HCT116 (cell line): ENCODE measurements around the gene PLEK. TPM values are rescaled to one million over a fixed set of nuclear protein-coding genes. Genes with fewer than 3 reads are reported as not detected.

ENCODE experiments used
- ATAC-seq: fragments of 200-7000 bp; cut with Tn5 transposase; 2 replicates; pipeline ENCODE4 v1.9.1; 2020; ENCODE audit warnings: mild to moderate bottlenecking, moderate library complexity
- BruUV-seq: library from RNA; stranded (reverse); fragments of 400-500 nt; replicated peaks from 2 replicates; lab custom pipeline; 2021; lab: Mats Ljungman, UMichigan
- CTCF ChIA-PET: fragments of 300-600 bp; sonication (Branson Sonifier 250); formaldehyde crosslinking; loops from one replicate; lab custom pipeline; 2021; ENCODE audit warnings: antibody characterized with exemption; lab: Charles Lee
- POLR2A ChIA-PET: fragments of 300-600, 350-600 bp; sonication (Branson Sonifier 250); formaldehyde crosslinking; loops from one replicate; lab custom pipeline; 2021; ENCODE audit warnings: antibody characterized with exemption; lab: Charles Lee
- RAD21 ChIA-PET, 2 experiments: fragments of 300-600 bp; sonication (Branson Sonifier 250); formaldehyde crosslinking; loops; one replicate each; lab custom pipeline; 2023; ENCODE audit warnings: low total read pairs in 2 of 2; ENCODE audit not compliant: uncharacterized antibody in 2 of 2, unreplicated experiment in 2 of 2, low non-redundant PET in 1 of 2; lab: Charles Lee
- DNase-seq: peaks from one replicate; pipeline ENCODE4 v3.0.0-alpha.2; 2010; ENCODE audit warnings: low read depth, low spot score
- H2AFZ ChIP-seq: fragments of 200-600 bp; shearing (Covaris generic), sonication (generic); 2 replicates; pipeline ENCODE4 v1.6.1; 2017; ENCODE audit warnings: low read depth, mixed run types, mixed read lengths, antibody characterized with exemption, low read length; ENCODE audit not compliant: poor library complexity, severe bottlenecking
- H3K27ac ChIP-seq: 2 replicates; pipeline ENCODE4 v1.5.1; 2012; ENCODE audit warnings: low read depth, low read length
- H3K27me3 ChIP-seq: fragments of 200-600 bp; sonication (generic); 2 replicates; pipeline ENCODE4 v1.6.1; 2016; ENCODE audit warnings: mixed run types, low read length, mixed read lengths; ENCODE audit not compliant: insufficient read depth
- H3K36me3 ChIP-seq, 2 experiments: fragments of 200-500 bp in 1 of 2; fragments of 200-600 bp in 1 of 2; sonication (Bioruptor generic) in 1 of 2; sonication (generic) in 1 of 2; 2 replicates each; pipeline versions ENCODE4 v1.5.1 to v1.6.1; 2014 to 2016; ENCODE audit warnings: low read length in 2 of 2, inconsistent platforms in 1 of 2, mixed read lengths in 1 of 2, mixed run types in 1 of 2; ENCODE audit not compliant: insufficient read depth in 2 of 2, control insufficient read depth in 1 of 2
- H3K4me1 ChIP-seq, 2 experiments: fragments of 200-600 bp in 1 of 2; sonication (generic) in 1 of 2; 2 replicates each; pipeline versions ENCODE4 v1.5.1 to v1.6.1; 2012 to 2017; ENCODE audit warnings: low read length in 2 of 2, inconsistent platforms in 1 of 2, mild to moderate bottlenecking in 1 of 2, mixed read lengths in 1 of 2, mixed run types in 1 of 2, moderate library complexity in 1 of 2; ENCODE audit not compliant: insufficient read depth in 2 of 2, control insufficient read depth in 1 of 2
- H3K4me2 ChIP-seq: fragments of 200-600 bp; sonication (generic); 2 replicates; pipeline ENCODE4 v1.6.1; 2017; ENCODE audit warnings: mixed run types, low read length, mixed read lengths
- H3K4me3 ChIP-seq, 2 experiments: fragments of 200-600 bp in 1 of 2; sonication (generic) in 1 of 2; replicated peaks in 1 of 2; 2 replicates each; pipeline ENCODE4 v1.5.1; 2011 to 2016; ENCODE audit warnings: low read length in 2 of 2, control low read depth in 1 of 2, low read depth in 1 of 2, mild to moderate bottlenecking in 1 of 2, mixed read lengths in 1 of 2, mixed run types in 1 of 2
- H3K79me2 ChIP-seq: fragments of 200-600 bp; sonication (generic); 2 replicates; pipeline ENCODE4 v1.6.1; 2017; ENCODE audit warnings: mild to moderate bottlenecking, mixed run types, low read length, moderate library complexity, mixed read lengths; ENCODE audit not compliant: insufficient read depth
- H3K9ac ChIP-seq: fragments of 200-600 bp; sonication (generic); 2 replicates; pipeline ENCODE4 v1.6.1; 2016; ENCODE audit warnings: low read length, mixed read lengths
- H3K9me2 ChIP-seq: fragments of 200-600 bp; sonication (generic), shearing (Covaris generic); 2 replicates; pipeline ENCODE4 v1.6.1; 2017; ENCODE audit warnings: mixed run types, mild to moderate bottlenecking, moderate library complexity; ENCODE audit not compliant: insufficient read depth
- H3K9me3 ChIP-seq, 2 experiments: fragments of 200-500 bp in 1 of 2; fragments of 200-600 bp in 1 of 2; sonication (Bioruptor generic) in 1 of 2; sonication (generic) in 1 of 2; 2 replicates each; pipeline ENCODE4 v1.6.1; 2014 to 2017; ENCODE audit warnings: low read length in 2 of 2, mixed read lengths in 2 of 2, inconsistent platforms in 1 of 2, low read depth in 1 of 2, mild to moderate bottlenecking in 1 of 2, mixed run types in 1 of 2, moderate library complexity in 1 of 2; ENCODE audit not compliant: control insufficient read depth in 1 of 2, insufficient read depth in 1 of 2
- H4K20me1 ChIP-seq: fragments of 200-600 bp; sonication (generic), shearing (Covaris generic); 2 replicates; pipeline ENCODE4 v1.6.1; 2017; ENCODE audit warnings: mixed run types, mild to moderate bottlenecking, moderate library complexity; ENCODE audit not compliant: insufficient read depth
- CEBPB ChIP-seq: IDR thresholded peaks from 2 replicates; pipeline ENCODE4 v1.6.1; 2012; ENCODE audit warnings: low read depth
- CTCF ChIP-seq, 3 experiments: fragments of 200-600 bp in 1 of 3; sonication (generic) in 1 of 3; IDR thresholded peaks in 2 of 3; conservative IDR thresholded peaks in 1 of 3; 2 replicates each; pipeline ENCODE4 v1.5.1; 2012 to 2017; ENCODE audit warnings: low read depth in 2 of 3, low read length in 2 of 3, antibody characterized with exemption in 1 of 3, borderline replicate concordance in 1 of 3, control low read depth in 1 of 3, mild to moderate bottlenecking in 1 of 3, mixed read lengths in 1 of 3, mixed run types in 1 of 3, moderate library complexity in 1 of 3; ENCODE audit not compliant: insufficient read depth in 1 of 3
- intact Hi-C: fragments of 100-400 bp; cut with micrococcal nuclease; formaldehyde crosslinking; loops from 2 replicates; pipeline ENCODE4 v1.10.0; 2022
- total RNA-seq: library from RNA; stranded (reverse); gene quantifications from one replicate; pipeline ENCODE4 v1.2.1, GENCODE V29; 2021; ENCODE audit not compliant: unreplicated experiment
- TF ChIP-seq, protein P1 (sequence below): IDR thresholded peaks from 2 replicates; pipeline ENCODE4 v1.6.1; 2011; ENCODE audit warnings: mild to moderate bottlenecking, low read length, moderate library complexity; ENCODE audit not compliant: insufficient replicate concordance; ENCODE audit errors: extremely low read depth

Gene PLEK
- total RNA-seq, 1 experiment from 2014 or later = 0.22 TPM

DNA sequence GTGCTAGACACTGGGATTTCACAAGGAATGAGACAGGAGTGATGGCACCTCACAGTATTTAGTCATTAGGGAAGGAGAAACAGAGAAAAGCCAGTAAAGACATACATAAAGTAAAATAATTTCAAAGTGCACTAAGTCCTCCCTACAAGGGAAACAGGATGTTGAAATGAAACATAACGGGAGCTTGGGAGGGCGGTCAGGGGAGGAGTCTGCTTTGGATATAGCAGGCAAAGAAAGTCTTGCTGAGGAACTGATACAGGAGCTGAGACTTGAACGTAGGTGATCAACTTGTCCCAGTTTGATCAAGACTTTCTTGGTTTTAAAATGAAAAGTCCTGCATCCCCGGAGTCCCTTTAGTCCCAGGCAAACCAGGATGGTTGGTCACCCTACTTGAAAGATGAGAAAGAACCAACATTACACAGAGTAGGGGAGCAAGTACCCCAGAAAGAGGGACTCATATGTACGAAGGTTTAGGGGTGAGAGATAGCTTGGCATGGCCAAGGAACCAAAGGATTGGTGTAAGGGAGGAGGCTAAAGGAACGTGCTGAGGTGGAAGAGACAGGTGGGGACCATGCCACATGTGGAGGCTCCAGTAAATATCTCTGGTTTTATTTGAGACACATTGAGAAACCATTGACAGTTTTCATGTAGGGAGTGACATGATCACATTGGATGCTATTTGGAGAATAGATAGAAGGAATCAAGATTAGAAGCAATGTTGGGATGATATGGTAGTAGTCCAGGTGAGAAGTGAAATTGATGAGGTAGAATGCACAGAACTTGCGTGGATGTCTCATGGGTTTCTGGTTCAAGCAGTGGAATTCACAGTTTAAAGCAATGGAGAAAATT, 73.6 kb downstream of the PLEK start:
- RAD21 ChIA-PET = no interaction called here
- Histone ChIP-seq H3K4me3 (no peak overlapping the region), H3K9me2 (no peaks in the 10 kb centered on the region), H3K4me2 (no peak overlapping the region), H3K27me3 (no peaks in the 10 kb centered on the region), H2AFZ (no peak overlapping the region), H3K9me3 (no peaks in the 10 kb centered on the region), H3K9ac (no peak overlapping the region)
- intact Hi-C loops = no loop called here
- POLR2A ChIA-PET = no interaction called here
- no peak for ATAC-seq
- TF ChIP-seq CTCF (IDR thresholded peaks at IDR 0.05 in 2 of 3, conservative IDR thresholded peaks at IDR 0.05 in 1 of 3; ENCODE audit: borderline replicate concordance in 1 of 3, insufficient read depth in 1 of 3, low read depth in 2 of 3, low read length in 2 of 3) = no peak
- TF ChIP-seq, protein P1, sequence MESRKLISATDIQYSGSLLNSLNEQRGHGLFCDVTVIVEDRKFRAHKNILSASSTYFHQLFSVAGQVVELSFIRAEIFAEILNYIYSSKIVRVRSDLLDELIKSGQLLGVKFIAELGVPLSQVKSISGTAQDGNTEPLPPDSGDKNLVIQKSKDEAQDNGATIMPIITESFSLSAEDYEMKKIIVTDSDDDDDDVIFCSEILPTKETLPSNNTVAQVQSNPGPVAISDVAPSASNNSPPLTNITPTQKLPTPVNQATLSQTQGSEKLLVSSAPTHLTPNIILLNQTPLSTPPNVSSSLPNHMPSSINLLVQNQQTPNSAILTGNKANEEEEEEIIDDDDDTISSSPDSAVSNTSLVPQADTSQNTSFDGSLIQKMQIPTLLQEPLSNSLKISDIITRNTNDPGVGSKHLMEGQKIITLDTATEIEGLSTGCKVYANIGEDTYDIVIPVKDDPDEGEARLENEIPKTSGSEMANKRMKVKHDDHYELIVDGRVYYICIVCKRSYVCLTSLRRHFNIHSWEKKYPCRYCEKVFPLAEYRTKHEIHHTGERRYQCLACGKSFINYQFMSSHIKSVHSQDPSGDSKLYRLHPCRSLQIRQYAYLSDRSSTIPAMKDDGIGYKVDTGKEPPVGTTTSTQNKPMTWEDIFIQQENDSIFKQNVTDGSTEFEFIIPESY = no peak
- no peak for TF ChIP-seq CEBPB
- TF ChIP-seq, all 23 proteins: peak for 0
- DNase-seq = no peak
- no peaks in the 10 kb centered on the region for H4K20me1 ChIP-seq
- H3K36me3 ChIP-seq = no peaks in the 10 kb centered on the region
- no peak overlapping the region for H3K27ac ChIP-seq
- no peaks in the 10 kb centered on the region for H3K79me2 ChIP-seq
- peaks cover 0 to 4% of the 10 kb centered on the region in 2 experiments; a peak in 1 of 4 replicates for H3K4me1 ChIP-seq
- BruUV-seq = no TSS peak
- CTCF ChIA-PET = no interaction called here
